Measurements from ENCODE around the gene CCDC3. TPM values are rescaled to one million over a fixed set of nuclear protein-coding genes. Genes with fewer than 3 reads are reported as not detected.

The CCDC3 gene
- total and polyA plus RNA-seq, 2 of the 4 experiments (the other 2 are of a cell fraction), result 0.29 to 0.36 TPM

- dilution Hi-C loops (cut with HindIII; ENCODE audit: low sequenced_read_pairs, unreplicated experiment) (no loop called here), intact Hi-C loops (cut with micrococcal nuclease) (no loop called here), in situ Hi-C loops (cut with MboI; ENCODE audit: low sequenced_read_pairs) (no loop called here)
- Histone ChIP-seq H3K79me1 (ENCODE audit: low read depth in 1 of 2, low read length in 2 of 2) (no peaks in the 10 kb centered on the region), H3K14ac (replicated peaks; ENCODE audit: low read depth, low read length) (no peak overlapping the region), H3K9ac (ENCODE audit: low read depth, low read length) (no peak overlapping the region), H2BK15ac (ENCODE audit: low read depth, low read length) (no peak overlapping the region), H3K4me2 (ENCODE audit: low read depth, low read length) (no peak overlapping the region), H2BK120ac (ENCODE audit: low read depth, low read length) (no peak overlapping the region), H3K9me3 (ENCODE audit: control insufficient read depth, insufficient read depth, low read length) (no peaks in the 10 kb centered on the region), H3K4me3 (ENCODE audit: insufficient read depth, low read depth, low read length) (no peak overlapping the region), H4K20me1 (ENCODE audit: insufficient read depth, low read length) (no peaks in the 10 kb centered on the region), H3K9me1 (ENCODE audit: insufficient read depth, low read length) (no peaks in the 10 kb centered on the region), H3K4me1 (ENCODE audit: control insufficient read depth, insufficient read depth, low read length) (no peaks in the 10 kb centered on the region), H2BK20ac (ENCODE audit: low read depth, low read length) (no peak overlapping the region), H4K8ac (ENCODE audit: low read depth in 2 of 2, low read length in 2 of 2) (no peak overlapping the region), H3K27ac (ENCODE audit: insufficient read depth, low read length) (no peak overlapping the region), H2AK5ac (ENCODE audit: low read depth, low read length) (no peak overlapping the region), H3K23ac (ENCODE audit: low read depth, low read length) (no peak overlapping the region), H3K36me3 (ENCODE audit: control insufficient read depth, insufficient read depth, low read length) (no peaks in the 10 kb centered on the region), H2AK9ac (replicated peaks; ENCODE audit: low read depth, low read length, poor library complexity) (peak overlapping the region; percentile 65), H2AFZ (replicated peaks; ENCODE audit: low read length, poor library complexity) (no peak overlapping the region), H3K18ac (ENCODE audit: low read depth, low read length) (no peak overlapping the region), H4K5ac (ENCODE audit: low read depth, low read length) (no peak overlapping the region), H3K4ac (ENCODE audit: low read depth, low read length) (no peak overlapping the region), H3K56ac (ENCODE audit: extremely low read depth, insufficient read depth, low read length) (no peak overlapping the region), H3K27me3 (ENCODE audit: control insufficient read depth, insufficient read depth, low read length) (peaks cover 11% of the 10 kb centered on the region; the same call in 1 of the 2 replicates), H2BK5ac (ENCODE audit: low read depth, low read length, poor library complexity, severe bottlenecking) (no peak overlapping the region), H4K91ac (ENCODE audit: insufficient read depth, low read depth, low read length) (no peak overlapping the region)
- no peak for DNase-seq
- CTCF ChIA-PET, result no interaction called here
- TF ChIP-seq MXI1 (IDR thresholded peaks at IDR 0.05; ENCODE audit: borderline replicate concordance, low read depth, low read length) (no peak), NFE2L2 (IDR thresholded peaks at IDR 0.05; ENCODE audit: low read depth, low read length) (no peak), BHLHE40 (IDR thresholded peaks at IDR 0.05; ENCODE audit: low read depth, low read length) (no peak), SMC3 (IDR thresholded peaks at IDR 0.05; ENCODE audit: low read depth, low read length) (no peak), CHD1 (IDR thresholded peaks at IDR 0.05; ENCODE audit: low read depth, low read length) (no peak), MAZ (IDR thresholded peaks at IDR 0.05; ENCODE audit: borderline replicate concordance, low read depth, low read length) (no peak), FOS (IDR thresholded peaks at IDR 0.05; ENCODE audit: low read depth, low read length) (no peak), CTCF (conservative IDR thresholded peaks at IDR 0.05; ENCODE audit: low read depth, low read length) (no peak)
- POLR2A ChIA-PET (ENCODE audit: unreplicated experiment), result no interaction called here
- no peak for ATAC-seq (ENCODE audit: low read depth)
- WGBS, 2 experiments (ENCODE audit: extremely low coverage in 2 of 2, insufficient read length in 1 of 2), result 17% methylated on average over 1 of the region's 6 CpGs; no CpG with 5 or more reads in 1 of the 2 experiments
- BruUV-seq (replicated peaks), result no TSS peak
These were observed 38.2 kb upstream of the CCDC3 start for GRCh38 chr10:13039761-13040160.
